ENCODE data around the gene LILRA5. TPM values are rescaled to one million over a fixed set of nuclear protein-coding genes. Genes with fewer than 3 reads are reported as not detected.

LILRA5 gene
- polyA plus RNA-seq, 1 of the 3 experiments (the other 2 are of a cell fraction), result not detected

GRCh38 chr19:54332149-54332548, 19.2 kb upstream of the LILRA5 start (continued):
- TF ChIP-seq TEAD4 (IDR thresholded peaks at IDR 0.05; ENCODE audit: borderline replicate concordance, insufficient read depth) (no peak), SMC3 (IDR thresholded peaks at IDR 0.05; ENCODE audit: low read depth, low read length) (no peak), GATA2 (CRISPR knock-in tag; IDR thresholded peaks at IDR 0.05) (no peak), IRF3 (IDR thresholded peaks at IDR 0.05; ENCODE audit: low read depth, low read length) (no peak), FOXJ3 (CRISPR knock-in tag; IDR thresholded peaks at IDR 0.05) (no peak)

GRCh38 chr19:54331626-54332025, 18.7 kb upstream of the LILRA5 start:
- no peaks in the 10 kb centered on the region for H3K79me2 ChIP-seq (ENCODE audit: insufficient read depth)
- no peaks in the 10 kb centered on the region for H4K20me1 ChIP-seq (ENCODE audit: insufficient read depth)
- TF ChIP-seq REST (IDR thresholded peaks at IDR 0.05; ENCODE audit: low read depth, low read length), result no peak
- no peak for TF ChIP-seq MAX (IDR thresholded peaks at IDR 0.05; ENCODE audit: low read depth)
- TF ChIP-seq PBX3 (IDR thresholded peaks at IDR 0.05), result no peak
- no peak for TF ChIP-seq SMC3 (IDR thresholded peaks at IDR 0.05; ENCODE audit: low read depth, low read length)
- no peak for TF ChIP-seq MEF2A (IDR thresholded peaks at IDR 0.05; ENCODE audit: borderline replicate concordance, low read depth)
- no peak for TF ChIP-seq JUND (IDR thresholded peaks at IDR 0.05)
- TF ChIP-seq GATA2 (CRISPR knock-in tag; IDR thresholded peaks at IDR 0.05), result no peak
- TF ChIP-seq RCOR1 (IDR thresholded peaks at IDR 0.05; ENCODE audit: low read length), result no peak
- TF ChIP-seq MXI1 (IDR thresholded peaks at IDR 0.05; ENCODE audit: low read depth, low read length), result no peak
- TF ChIP-seq CHD2 (IDR thresholded peaks at IDR 0.05; ENCODE audit: low read length, partially characterized antibody), result no peak
- TF ChIP-seq USF1 (IDR thresholded peaks at IDR 0.05; ENCODE audit: borderline replicate concordance, low read depth), result no peak
- no peak for TF ChIP-seq EZH2phosphoT487 (IDR thresholded peaks at IDR 0.05; ENCODE audit: borderline replicate concordance, low read depth)
- no peak overlapping the region for H3K4me2 ChIP-seq
- H3K36me3 ChIP-seq (replicated peaks in 1 of 2; ENCODE audit: control insufficient read depth in 1 of 2, insufficient read depth in 2 of 2, low read length in 1 of 2), result no peaks in the 10 kb centered on the region
- H2AFZ ChIP-seq (ENCODE audit: low read depth), result no peak overlapping the region
- H3K9me3 ChIP-seq, result no peaks in the 10 kb centered on the region
- H3K4me3 ChIP-seq (ENCODE audit: low read depth in 2 of 2, low read length in 1 of 2), result no peak overlapping the region
- H3K9me2 ChIP-seq, result no peaks in the 10 kb centered on the region
- POLR2A ChIA-PET, result no interaction called here
- H3K9ac ChIP-seq, result no peak overlapping the region
- no peaks in the 10 kb centered on the region for H3F3A ChIP-seq (replicated peaks; ENCODE audit: insufficient read depth)
- H3K4me1 ChIP-seq (ENCODE audit: control insufficient read depth in 1 of 2, insufficient read depth in 2 of 2, low read depth in 1 of 2, low read length in 1 of 2), result no peaks in the 10 kb centered on the region
- peaks cover 71% of the 10 kb centered on the region for H3K27me3 ChIP-seq (ENCODE audit: insufficient read depth)
- no peak overlapping the region for H3K27ac ChIP-seq (ENCODE audit: low read depth in 2 of 2, low read length in 1 of 2)
- 9% methylated on average over 5 of the region's 7 CpGs for WGBS (ENCODE audit: low lambda C conversion rate)
- CTCF ChIA-PET, result interaction anchor here (0.9 kb wide), 1 partner anchor 10 kb away, joined by 4 read pairs; no protein-coding TSS in a partner anchor
- DNase-seq, result no peak

Data from SK-N-SH (cell line).